ENCODE data around the gene ABLIM2. TPM values are rescaled to one million over a fixed set of nuclear protein-coding genes. Genes with fewer than 3 reads are reported as not detected.

Gene ABLIM2
- total and polyA plus RNA-seq, 2 of the 8 experiments (the other 6 are each of a cell fraction or from before 2014, with no cell fraction given): 2.8 to 3.0 TPM

- TF ChIP-seq ATF2 (IDR thresholded peaks at IDR 0.05; ENCODE audit: low read length): no peak
- no peak for TF ChIP-seq CHD2 (IDR thresholded peaks at IDR 0.05; ENCODE audit: low read length)
- TF ChIP-seq BACH1 (IDR thresholded peaks at IDR 0.05; ENCODE audit: low read length): no peak
These were observed 2.0 kb downstream of the ABLIM2 start (continued) for GRCh38 chr4:8156617-8157016.

Data from H1 (cell line).